ENCODE results near the gene AAGAB. TPM values are rescaled to one million over a fixed set of nuclear protein-coding genes. Genes with fewer than 3 reads are reported as not detected.

AAGAB gene
- total RNA-seq, 1 experiment from 2014 or later = 30.5 TPM

DNA sequence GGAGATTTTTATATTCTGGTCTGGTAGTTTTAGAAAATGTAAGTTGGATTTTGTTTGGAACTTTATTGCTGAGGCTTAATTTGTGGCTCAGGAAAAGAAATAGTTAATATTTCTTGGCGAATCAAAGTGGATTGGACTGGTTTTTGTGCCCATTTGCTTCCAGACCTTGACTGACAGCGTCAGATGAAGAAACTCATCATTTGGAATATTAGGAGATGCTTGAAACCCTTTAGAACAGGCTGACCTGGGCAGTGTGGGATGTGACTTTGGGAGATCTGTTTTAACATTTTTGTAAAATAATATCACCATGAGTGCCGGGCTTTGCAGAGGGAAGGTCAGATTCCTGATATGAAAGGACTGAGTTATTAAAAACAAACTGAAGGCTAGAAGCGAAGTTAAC is 83.0 kb downstream of the AAGAB start:
- Histone ChIP-seq H3K4me1 (ENCODE audit: insufficient read depth, low read length) (peaks cover 51% of the 10 kb centered on the region), H3K27ac (ENCODE audit: low read length) (peak overlapping the region; percentile 93), H3K4me2 (ENCODE audit: low read length) (no peak overlapping the region), H3F3A (ENCODE audit: low read length, unreplicated experiment) (peaks cover 11% of the 10 kb centered on the region), H3K27me3 (ENCODE audit: low read length) (no peaks in the 10 kb centered on the region), H4K20me1 (ENCODE audit: low read length) (no peaks in the 10 kb centered on the region; the same call in 1 of the 2 replicates), H3K9ac (ENCODE audit: low read length) (no peak overlapping the region), H2AFZ (ENCODE audit: low read length) (no peak overlapping the region), H3K79me2 (ENCODE audit: low read length) (peaks cover 63% of the 10 kb centered on the region), H3K4me3 (ENCODE audit: low read length) (no peak overlapping the region), H3K9me2 (replicated peaks; ENCODE audit: low read length) (no peaks in the 10 kb centered on the region), H3K9me3 (ENCODE audit: low read length) (no peaks in the 10 kb centered on the region), H3K36me3 (ENCODE audit: low read depth, low read length) (peaks cover 77% of the 10 kb centered on the region)
- POLR2A ChIA-PET (ENCODE audit: unreplicated experiment) = no interaction called here
- DNase-seq (no peak), ATAC-seq (no peak)
- intact Hi-C loops (cut with micrococcal nuclease) = no loop called here
- CTCF ChIA-PET = no interaction called here
- TF ChIP-seq EZH2phosphoT487 (IDR thresholded peaks at IDR 0.05; ENCODE audit: borderline replicate concordance, low read length) (no peak), CTCF (conservative IDR thresholded peaks at IDR 0.05; ENCODE audit: low read depth, low read length) (no peak), EZH2 (IDR thresholded peaks at IDR 0.05; ENCODE audit: low read length, unreplicated experiment) (no peak)
- no TSS peak for BruUV-seq (replicated peaks)

GRCh38 chr15:67170143-67170925 is 84.1 kb downstream of the AAGAB start:
- ChIA-PET POLR2A (ENCODE audit: unreplicated experiment) (no interaction called here), CTCF (no interaction called here)
- Histone ChIP-seq H3K4me3 (ENCODE audit: low read length) (no peak overlapping the region), H2AFZ (ENCODE audit: low read length) (no peak overlapping the region), H3F3A (ENCODE audit: low read length, unreplicated experiment) (peaks cover 11% of the 10 kb centered on the region), H3K36me3 (ENCODE audit: low read depth, low read length) (peaks cover 77% of the 10 kb centered on the region), H3K9me2 (replicated peaks; ENCODE audit: low read length) (no peaks in the 10 kb centered on the region), H3K27ac (ENCODE audit: low read length) (no peak overlapping the region), H4K20me1 (ENCODE audit: low read length) (no peaks in the 10 kb centered on the region; the same call in 1 of the 2 replicates), H3K79me2 (ENCODE audit: low read length) (peaks cover 63% of the 10 kb centered on the region), H3K4me1 (ENCODE audit: insufficient read depth, low read length) (peaks cover 40% of the 10 kb centered on the region), H3K9ac (ENCODE audit: low read length) (no peak overlapping the region), H3K27me3 (ENCODE audit: low read length) (no peaks in the 10 kb centered on the region), H3K9me3 (ENCODE audit: low read length) (no peaks in the 10 kb centered on the region), H3K4me2 (ENCODE audit: low read length) (no peak overlapping the region)
- intact Hi-C loops (cut with micrococcal nuclease) = no loop called here
- TF ChIP-seq CTCF (conservative IDR thresholded peaks at IDR 0.05; ENCODE audit: low read depth, low read length) (no peak), EZH2 (IDR thresholded peaks at IDR 0.05; ENCODE audit: low read length, unreplicated experiment) (no peak), EZH2phosphoT487 (IDR thresholded peaks at IDR 0.05; ENCODE audit: borderline replicate concordance, low read length) (no peak)
- BruUV-seq (replicated peaks) = no TSS peak
- ATAC-seq (no peak), DNase-seq (no peak)

- Histone ChIP-seq H3K4me1 (ENCODE audit: insufficient read depth, low read length) (peaks cover 24% of the 10 kb centered on the region), H3K4me2 (ENCODE audit: low read length) (no peak overlapping the region), H3K9ac (ENCODE audit: low read length) (no peak overlapping the region), H2AFZ (ENCODE audit: low read length) (no peak overlapping the region), H3K9me3 (ENCODE audit: low read length) (no peaks in the 10 kb centered on the region), H3K79me2 (ENCODE audit: low read length) (peaks cover 62% of the 10 kb centered on the region), H3F3A (ENCODE audit: low read length, unreplicated experiment) (peaks cover 4% of the 10 kb centered on the region), H3K27me3 (ENCODE audit: low read length) (no peaks in the 10 kb centered on the region), H3K27ac (ENCODE audit: low read length) (no peak overlapping the region), H3K9me2 (replicated peaks; ENCODE audit: low read length) (no peaks in the 10 kb centered on the region), H3K36me3 (ENCODE audit: low read depth, low read length) (peaks cover 78% of the 10 kb centered on the region), H3K4me3 (ENCODE audit: low read length) (no peak overlapping the region), H4K20me1 (ENCODE audit: low read length) (no peaks in the 10 kb centered on the region; the same call in 1 of the 2 replicates)
- ATAC-seq (no peak), DNase-seq (no peak)
- CTCF ChIA-PET = no interaction called here
- TF ChIP-seq EZH2 (IDR thresholded peaks at IDR 0.05; ENCODE audit: low read length, unreplicated experiment) = no peak
- TF ChIP-seq CTCF (conservative IDR thresholded peaks at IDR 0.05; ENCODE audit: low read depth, low read length) = no peak
- TF ChIP-seq EZH2phosphoT487 (IDR thresholded peaks at IDR 0.05; ENCODE audit: borderline replicate concordance, low read length) = no peak
- BruUV-seq (replicated peaks) = no TSS peak
- POLR2A ChIA-PET (ENCODE audit: unreplicated experiment) = no interaction called here
- intact Hi-C loops (cut with micrococcal nuclease) = no loop called here
Measured at GRCh38 chr15:67168694-67169093, 85.8 kb downstream of the AAGAB start.

Measured in PC-3 (cell line).